NCI-H748 (cell line): ENCODE data around the gene ASCC3.
"Not testable (repeated sequence)": the region's sequence is repeated elsewhere in the genome, so short reads cannot be mapped to it uniquely, and the experiment has no call there.

Experiments used
- DNase-seq: peaks from one replicate; lab custom pipeline; 2025; ENCODE audit not compliant: unreplicated experiment; lab: John Stamatoyannopoulos, UW

Gene ASCC3

DNA sequence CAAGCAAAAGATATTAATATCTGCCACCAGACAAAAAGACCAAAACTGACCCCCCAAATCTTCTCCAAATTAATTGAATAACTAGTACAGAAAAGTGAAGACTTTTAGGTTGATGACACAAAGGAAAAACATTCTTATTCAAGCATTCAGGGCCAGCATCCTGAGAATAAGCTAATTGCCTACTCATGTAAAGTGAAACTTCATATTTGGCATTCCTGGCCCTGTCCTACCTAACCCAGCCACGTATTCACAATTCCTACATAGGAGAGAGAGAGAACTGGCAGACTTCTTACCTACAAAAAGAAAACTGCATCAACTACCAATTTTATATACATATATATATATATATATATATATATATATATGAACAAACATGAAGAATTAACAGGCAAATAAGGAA lies 4.9 kb upstream of the ASCC3 start:
- DNase-seq, result no peak

DNA sequence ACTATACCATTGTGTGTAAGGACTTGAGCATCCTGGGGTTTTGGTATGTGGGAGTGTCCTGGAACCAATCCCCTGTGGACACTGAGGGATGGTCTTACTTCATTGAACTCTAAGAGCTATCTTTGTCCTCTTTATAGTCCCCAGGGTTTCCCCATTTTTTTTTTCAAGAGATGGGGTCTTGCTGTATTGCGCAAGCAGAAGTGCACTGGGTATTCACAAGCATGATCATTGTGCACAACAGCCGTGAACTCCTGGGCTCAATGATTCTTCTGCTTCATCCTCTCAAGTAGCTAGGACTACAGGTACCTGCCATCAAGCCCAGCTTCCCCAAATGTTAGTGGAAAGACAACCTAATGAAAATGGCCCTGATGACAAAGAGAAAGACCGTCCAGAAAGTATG lies 2.2 kb upstream of the ASCC3 start:
- no peak for DNase-seq

DNA sequence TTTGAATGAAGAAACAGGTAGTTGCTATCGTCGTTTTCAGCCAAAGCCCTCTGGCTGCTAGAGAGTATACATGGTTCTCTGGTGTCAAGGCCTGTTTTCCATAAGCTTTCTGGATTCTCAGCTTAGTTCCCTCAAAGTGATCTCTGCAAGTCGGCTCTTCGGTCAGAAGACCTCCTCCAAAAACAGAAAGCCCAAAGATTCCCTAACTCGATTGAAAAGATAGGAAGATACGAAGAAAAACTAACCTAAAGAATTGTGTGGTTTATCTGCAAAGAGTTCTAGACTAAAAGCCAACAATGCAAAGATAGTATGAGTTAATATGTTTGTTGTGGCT lies 545 bp upstream of the ASCC3 start:
- DNase-seq, result peak; percentile 66

DNA sequence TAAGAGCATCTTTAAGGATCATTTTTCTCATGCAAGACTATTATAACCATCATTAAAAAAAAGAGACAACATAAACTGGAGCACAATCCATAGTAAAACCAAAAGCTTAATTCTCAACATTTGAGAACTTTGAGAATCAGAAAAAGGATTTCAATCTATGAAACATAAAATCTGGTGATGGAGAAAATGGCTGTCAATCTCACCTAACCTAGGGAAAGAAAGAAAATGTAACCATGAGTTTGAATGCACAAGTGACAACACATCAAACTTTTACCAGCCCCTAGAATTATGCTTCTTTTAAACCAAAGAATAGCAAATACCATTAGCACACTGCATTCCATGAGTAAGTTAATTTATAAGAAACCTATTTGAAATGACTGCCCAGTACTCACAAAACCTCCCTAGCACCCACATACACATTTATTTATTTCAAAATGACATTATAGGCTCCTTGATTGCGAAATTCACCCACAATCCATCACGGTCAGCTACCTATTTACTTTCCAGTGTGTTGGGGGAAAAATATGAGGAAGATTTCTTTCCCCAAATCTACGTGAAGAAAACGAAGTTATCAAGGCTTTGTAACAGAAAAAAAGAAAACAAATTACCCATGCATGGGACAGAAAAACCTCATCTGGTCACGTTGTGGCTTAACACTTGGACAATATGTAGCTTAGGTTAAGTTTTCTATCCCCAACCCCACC lies 828 bp downstream of the ASCC3 start:
- peak; percentile 34 for DNase-seq

DNA sequence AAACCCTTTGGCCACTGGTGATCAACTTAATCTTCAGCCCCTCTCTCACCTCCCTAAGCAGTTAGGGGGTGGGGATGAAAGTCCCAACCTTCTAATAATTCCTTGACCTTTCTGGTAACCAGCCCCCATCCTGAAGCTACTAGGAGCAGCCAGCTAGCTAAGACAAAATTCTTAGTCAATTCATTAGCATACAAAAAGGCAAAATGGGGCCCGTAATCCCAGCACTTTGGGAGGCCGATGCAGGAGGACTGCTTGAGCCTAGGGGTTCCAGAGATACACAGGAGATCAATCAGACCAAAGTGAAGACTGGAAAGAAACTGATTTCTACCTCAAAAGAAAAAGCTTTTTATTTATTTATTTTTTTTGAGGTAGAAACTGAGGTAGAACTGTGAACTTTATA lies 1.8 kb downstream of the ASCC3 start:
- DNase-seq, result no peak

DNA sequence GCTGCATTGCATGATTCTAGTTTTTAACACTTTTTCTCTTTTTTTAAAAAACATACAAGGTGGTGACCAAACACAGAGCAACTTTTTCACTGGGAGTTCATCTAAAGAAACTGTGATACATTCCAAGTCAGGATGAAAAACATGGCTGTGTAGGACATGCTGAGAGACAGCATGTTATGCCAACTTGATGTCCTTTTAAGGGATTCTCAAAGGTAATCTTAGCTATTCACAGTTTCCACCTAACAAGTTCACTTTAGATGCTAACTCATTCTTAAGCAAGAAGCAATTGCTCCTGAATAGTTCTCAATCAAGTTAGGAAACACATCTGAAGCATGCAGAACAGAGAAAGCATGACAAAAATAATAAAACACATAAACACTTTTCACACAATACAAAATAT lies 3.3 kb downstream of the ASCC3 start:
- no peak for DNase-seq

DNA sequence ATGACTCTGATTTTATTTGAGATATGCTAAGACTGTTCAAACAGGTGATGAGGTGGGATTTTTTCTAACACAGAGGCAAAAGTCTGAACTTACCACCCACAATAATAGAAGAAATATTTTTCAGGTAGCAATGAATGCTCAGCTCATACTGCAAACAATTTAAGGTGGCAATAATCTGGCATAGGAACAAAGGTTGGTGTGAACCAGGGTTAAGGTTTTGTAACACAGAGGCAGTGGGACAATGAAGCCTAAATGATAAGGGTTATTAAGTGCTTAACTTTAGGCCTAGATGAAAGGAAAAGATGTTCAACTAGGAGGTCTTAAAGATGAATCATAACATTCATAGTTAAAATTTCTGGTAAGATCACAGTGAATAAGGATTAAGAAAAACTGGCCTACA lies 4.9 kb downstream of the ASCC3 start:
- no peak for DNase-seq

DNA sequence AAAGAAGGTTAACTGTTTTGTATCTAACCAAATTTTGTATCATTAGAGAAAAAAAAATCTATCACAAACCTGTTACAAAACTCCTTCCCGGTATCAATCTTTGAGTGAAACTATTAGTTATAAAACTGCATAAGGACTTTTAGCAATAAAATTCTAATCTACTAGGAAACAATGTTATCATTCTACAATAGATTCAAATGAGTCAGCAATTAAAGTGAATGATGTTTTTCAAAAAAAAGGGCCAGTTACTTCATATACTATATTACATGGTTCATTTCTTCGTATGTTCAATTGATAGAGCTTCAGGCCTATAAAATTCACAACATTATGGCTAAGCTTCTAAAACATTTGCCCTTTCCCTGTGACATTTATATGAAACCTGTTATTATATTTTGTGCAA lies 15.6 kb downstream of the ASCC3 start:
- no peak for DNase-seq

DNA sequence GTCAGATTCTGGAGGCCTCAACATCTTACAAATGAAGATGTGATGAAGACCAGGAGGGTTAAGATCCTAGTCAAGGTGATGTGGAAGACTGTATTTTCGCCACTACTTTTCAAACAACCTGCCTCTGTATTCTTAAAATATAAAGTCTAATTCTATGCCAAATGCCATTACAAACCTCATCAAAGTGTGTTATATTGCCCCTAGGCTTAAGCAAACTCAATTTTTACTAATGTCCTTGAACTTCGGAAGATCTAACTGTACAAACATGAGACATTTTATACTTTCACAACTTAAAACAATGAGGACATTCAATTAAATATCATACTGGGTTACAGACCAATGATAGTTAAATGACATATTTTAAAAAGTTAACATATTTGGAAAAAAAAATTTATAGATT lies 19.1 kb downstream of the ASCC3 start:
- DNase-seq, result no peak

DNA sequence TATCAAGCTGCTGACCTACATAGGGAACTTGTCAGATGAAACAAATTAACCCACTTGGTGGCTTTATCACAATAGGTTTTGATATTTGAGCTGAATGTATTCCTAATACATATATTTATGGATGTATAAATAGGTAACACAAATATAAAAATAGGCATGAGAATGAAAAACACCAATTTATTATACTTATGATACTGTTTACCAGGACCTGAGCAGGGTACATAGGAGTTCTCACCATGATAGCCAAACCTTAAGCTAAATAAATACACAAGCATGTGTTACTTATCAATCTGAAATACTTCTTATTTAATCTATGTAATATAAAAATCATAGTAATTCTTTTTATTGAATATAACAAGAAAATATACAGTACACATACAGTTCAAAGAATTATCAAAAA lies 25.0 kb downstream of the ASCC3 start:
- DNase-seq, result no peak

DNA sequence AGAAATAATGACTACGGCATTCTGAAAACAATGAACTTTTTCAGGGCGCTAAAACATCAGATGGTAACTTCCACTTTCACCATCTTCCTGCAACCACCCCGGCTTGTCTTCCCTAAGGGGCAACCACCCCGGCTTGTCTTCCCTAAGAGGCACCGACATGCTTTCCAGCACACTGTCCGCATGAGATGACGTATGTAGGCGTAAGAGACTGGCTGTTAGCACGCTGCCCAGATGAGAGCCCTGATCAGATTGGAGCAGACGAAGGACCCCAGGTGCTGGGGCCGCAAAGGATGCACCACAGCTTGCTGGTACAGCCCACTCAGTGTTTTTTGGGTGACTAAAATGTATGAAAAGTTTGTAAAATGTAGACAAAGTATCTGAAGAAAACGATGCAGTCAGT lies 29.3 kb downstream of the ASCC3 start:
- DNase-seq, result no peak

DNA sequence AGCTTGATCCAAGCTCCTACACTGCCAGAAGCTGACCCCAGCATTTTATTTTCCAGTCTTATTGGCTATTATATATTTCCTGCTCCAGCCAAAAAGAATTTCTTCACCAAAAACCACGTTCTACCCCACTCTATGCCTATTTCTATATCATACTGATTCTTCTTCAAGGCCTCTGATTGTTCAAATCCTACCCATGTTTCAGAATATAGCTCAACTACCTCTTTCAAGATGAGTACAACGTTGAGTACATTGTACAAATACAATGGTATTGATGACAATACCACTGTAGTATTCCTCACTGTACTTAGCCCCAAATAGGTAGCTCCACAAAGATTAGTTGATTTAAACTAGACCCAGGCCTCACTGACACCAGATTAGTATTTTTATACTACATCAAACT lies 31.0 kb downstream of the ASCC3 start:
- no peak for DNase-seq

DNA sequence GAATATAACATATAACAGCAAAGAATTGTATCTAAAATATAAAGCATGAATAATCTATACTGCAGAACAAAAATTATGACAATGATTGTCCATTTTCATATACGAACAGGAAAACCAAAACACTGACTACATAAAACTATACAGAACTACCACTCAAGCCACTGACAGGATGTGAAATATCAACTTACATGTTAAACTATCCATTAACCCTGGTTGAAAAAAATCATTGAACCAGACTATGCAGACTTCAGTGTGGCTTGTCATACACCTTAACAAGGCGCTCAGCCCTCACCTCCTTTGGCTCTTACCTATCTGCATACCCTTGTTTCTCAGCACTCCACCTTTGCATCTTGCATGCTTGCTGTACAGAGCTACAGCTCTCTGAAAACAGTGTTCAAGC lies 34.9 kb downstream of the ASCC3 start:
- peak; percentile 47 for DNase-seq

DNA sequence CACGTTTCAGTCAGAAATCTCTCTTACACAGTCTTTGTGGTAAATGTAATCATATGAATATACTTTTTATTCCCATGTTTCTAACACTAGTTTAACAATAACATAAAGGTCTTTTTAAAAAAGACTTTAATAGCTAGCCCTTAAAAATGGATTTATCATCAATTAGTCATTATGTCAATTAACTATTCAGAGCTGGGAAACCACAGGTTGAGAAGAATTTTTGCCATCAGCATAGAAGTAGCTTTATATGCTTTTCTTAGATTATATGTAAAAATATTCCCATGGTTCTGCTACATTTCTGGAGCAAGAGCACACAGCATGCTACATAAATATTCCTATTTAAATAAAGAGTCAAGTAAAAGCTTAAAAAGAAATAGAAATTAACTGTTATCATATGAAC lies 35.5 kb downstream of the ASCC3 start:
- no peak for DNase-seq

DNA sequence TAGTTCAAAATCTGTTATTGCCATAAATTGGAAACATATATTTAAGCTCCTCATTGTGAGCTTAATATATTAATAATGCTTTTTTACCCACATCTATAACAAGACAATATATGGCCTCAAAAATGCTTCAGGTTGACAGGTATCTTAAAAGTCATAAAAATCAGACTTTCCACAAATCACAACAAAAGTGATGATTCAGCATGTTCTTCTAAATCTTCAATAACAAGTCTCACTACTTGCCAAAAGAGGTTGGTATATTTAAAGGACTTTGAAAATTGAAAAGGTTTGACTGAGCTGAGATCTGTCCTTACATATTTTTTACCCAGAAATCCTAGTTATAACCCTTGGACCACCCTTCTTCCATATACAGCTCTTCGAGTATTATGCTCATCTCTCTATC lies 41.7 kb downstream of the ASCC3 start:
- no peak for DNase-seq

DNA sequence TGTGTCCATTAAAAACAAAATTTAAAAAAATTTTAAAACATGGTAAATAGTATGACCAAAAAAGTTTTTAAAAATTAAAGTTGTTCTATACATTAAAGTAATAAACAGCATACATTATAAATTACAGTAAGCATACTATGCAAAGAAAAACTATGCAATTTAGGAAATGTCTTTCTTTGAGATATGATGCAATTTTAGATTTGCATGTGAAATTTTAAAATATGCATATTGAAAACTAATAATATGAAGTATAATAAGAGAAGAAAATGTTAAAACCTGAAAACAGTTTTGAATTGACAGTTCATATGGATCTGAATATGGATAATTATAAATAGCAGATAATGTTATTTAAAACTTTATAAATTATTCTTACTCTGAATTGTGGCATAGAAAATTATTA lies 43.1 kb downstream of the ASCC3 start:
- no peak for DNase-seq

DNA sequence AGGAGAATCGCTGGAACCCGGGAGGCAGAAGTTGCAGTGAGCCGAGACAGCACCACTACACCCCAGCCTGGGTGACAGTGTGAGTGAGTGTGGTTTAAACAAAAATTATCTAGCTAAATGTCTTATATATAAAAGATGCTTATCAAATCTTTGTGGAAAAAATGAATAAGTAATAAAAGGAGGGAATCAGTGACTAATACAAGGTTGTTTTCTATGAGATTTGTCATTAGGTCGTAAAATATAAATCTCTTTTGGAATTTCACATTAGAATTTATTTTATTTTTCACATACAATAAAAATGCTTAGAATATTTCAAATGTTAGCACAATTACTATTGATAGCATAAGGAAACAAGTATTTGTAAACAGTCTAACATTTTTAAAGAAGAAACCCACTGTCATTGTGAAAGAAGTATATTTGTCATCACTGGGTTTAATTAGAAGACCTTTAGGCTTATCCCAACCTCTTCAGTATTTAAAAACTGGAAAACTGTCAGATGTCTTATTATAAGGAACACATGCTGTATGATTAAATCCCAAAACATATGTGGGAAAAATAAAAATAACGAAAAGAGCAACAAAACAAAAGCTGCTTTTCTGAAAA lies 47.1 kb downstream of the ASCC3 start:
- no peak for DNase-seq

DNA sequence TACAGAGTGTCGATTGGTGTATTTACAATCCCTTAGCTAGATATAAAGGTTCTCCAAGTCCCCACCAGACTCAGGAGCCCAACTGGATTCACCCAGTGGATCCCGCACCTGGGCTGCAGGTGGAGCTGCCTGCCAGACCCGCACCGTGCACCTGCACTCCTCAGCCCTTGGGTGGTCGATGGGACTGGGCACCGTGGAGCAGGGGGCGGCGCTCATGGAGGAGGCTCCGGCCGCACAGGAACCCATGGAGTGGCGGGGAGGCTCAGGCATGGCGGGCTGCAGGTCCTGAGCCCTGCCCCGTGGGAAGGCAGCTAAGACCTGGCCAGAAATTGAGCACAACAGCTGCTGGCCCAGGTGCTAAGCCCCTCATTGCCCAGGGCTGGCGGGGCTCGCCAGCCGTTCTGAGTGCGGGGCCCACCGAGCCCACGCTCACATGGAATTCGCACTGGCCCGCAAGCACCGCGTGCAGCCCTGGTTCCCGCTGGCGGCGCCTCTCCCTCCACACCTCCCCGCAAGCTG lies 52.0 kb downstream of the ASCC3 start:
- DNase-seq, result not testable (repeated sequence)

DNA sequence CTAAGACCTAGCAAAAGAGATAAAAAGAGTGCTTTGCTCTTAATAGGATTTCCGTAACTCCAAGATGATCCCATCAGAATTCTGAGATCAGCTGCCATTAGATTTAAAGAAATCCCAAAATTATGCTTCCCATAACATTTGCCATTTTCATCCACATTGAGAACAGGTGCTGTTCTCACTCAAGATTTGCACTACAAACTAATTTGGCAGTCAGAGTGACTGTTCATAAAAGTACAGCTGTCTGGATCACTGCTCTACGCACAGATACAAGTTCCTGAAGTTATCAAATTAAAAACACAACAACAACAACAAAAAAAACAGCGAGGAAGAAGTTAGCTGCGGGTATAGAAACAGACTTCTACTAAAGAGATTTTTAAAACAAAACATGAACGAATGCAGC lies 58.1 kb downstream of the ASCC3 start:
- no peak for DNase-seq

DNA sequence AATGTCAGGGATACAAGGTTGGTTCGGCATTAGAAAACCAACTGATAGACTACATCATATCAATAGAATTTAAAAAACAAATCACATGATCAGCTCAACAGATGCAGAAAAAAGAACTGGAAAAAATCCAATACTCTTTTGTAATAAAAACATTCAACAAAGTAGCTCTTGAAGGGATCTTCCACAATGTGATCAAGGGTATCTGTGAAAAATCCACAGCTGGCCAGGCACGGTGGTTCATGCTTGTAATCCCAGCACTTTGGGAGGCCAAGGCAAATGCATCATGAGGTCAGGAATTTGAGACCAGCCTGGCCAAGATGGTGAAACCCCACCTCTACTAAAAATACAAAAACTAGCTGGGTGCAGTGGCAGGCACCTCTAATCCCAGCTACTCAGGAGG lies 63.1 kb downstream of the ASCC3 start:
- DNase-seq, result no peak

DNA sequence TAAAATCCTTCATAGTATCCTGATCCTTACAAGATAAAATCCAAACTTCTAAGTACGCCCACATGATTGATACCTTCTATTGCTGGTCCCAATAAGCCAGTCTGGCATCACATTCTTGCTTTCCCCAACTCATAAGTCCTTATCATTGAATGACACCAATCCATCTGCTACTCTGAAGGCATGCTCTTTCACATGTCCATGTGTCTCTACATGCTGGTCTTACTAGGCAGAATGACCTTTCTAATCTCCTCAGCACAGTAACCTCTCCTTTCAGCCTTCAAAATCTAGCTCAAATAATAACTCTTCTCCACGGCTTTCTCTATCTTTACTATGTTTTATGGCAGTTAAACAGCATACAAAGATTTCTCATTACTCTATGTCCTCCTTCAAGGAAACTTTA lies 71.1 kb downstream of the ASCC3 start:
- DNase-seq, result no peak

DNA sequence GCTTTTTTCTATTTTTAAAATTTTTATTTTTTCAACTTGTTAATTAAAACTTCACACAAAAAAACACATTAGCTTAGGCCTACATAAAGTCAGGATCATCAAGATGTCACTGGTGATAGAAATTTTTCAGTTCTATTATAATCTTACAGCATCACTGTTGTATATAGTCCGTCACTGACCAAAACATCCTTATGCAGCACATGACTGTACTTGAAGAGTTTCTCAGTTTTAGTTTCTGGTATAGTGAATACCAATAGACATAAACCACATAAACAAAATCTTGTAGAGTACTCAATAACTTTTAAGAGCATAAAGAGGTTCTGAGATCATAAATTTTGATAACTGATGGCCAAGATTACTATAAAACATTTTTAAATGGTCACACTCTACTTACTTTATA lies 71.8 kb downstream of the ASCC3 start:
- no peak for DNase-seq

DNA sequence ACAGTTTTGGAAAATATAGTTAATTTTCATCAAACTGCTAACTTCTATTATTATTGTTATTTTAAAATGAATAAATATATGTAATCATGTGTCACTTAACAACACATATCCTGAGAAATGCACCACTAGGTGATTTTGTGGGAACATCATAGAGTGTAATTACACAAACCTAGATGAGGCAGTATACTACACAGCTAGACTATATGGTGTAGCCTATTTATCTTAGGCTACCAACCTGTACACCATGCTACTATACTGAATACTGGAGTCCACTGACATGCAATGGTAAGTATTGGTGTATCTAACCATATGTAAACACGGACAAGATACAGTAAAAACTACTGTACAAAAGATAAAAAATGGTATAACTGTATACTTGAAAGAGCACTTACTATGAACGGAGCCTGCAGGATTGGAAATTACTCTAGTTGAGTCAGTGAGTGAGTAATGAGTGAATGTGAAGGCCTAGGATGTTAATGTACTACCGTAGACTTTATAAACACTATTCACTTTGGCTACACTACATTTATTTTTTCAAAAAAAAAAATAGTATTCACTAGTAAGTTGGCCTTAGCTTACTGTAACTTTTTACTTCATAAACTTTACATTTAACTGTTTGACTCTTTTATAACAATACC lies 72.4 kb downstream of the ASCC3 start:
- no peak for DNase-seq
